CD4-positive, alpha-beta T cell (primary cell): ENCODE measurements around the gene TMC2. TPM values are rescaled to one million over a fixed set of nuclear protein-coding genes. Genes with fewer than 3 reads are reported as not detected.
"Not testable (repeated sequence)": the region's sequence is repeated elsewhere in the genome, so short reads cannot be mapped to it uniquely, and the experiment has no call there.

Source experiments
- ATAC-seq: fragments of 200-7000 bp; cut with Tn5 transposase; one replicate; pipeline ENCODE4 v1.10.0; 2022; ENCODE audit warnings: mild to moderate bottlenecking; ENCODE audit not compliant: poor library complexity
- CTCF ChIA-PET: fragments of 350-600 bp; sonication (Branson Sonifier 250); formaldehyde crosslinking; loops from one replicate; lab custom pipeline; 2021; ENCODE audit warnings: antibody characterized with exemption, inconsistent platforms; lab: Charles Lee
- POLR2A ChIA-PET: fragments of 350-600 bp; sonication (Branson Sonifier 250); formaldehyde crosslinking; loops from one replicate; lab custom pipeline; 2021; ENCODE audit warnings: antibody characterized with exemption, inconsistent platforms; lab: Charles Lee
- DNase-seq, 14 experiments: peaks; one replicate each; pipeline ENCODE4 v3.0.0-alpha.2; 2013 to 2020; ENCODE audit warnings: mixed read lengths in 2 of 14
- H3K27ac ChIP-seq, 2 donors: one replicate each; pipeline versions ENCODE4 v1.5.1 to v1.7.0; 2013; ENCODE audit warnings: low read length in 2 of 2, low read depth in 1 of 2, mild to moderate bottlenecking in 1 of 2
- H3K27me3 ChIP-seq, 2 experiments: 1 replicate in 1 of 2; 2 replicates in 1 of 2; pipeline versions ENCODE4 v1.6.1 to v1.7.0; 2013; ENCODE audit warnings: low read length in 2 of 2, control low read depth in 1 of 2, mild to moderate bottlenecking in 1 of 2, moderate library complexity in 1 of 2; ENCODE audit not compliant: insufficient read depth in 2 of 2, control insufficient read depth in 1 of 2
- H3K36me3 ChIP-seq: one replicate; pipeline ENCODE4 v1.6.1; 2013; ENCODE audit warnings: low read length, control low read depth; ENCODE audit not compliant: insufficient read depth
- H3K4me1 ChIP-seq: one replicate; pipeline ENCODE4 v1.6.1; 2013; ENCODE audit warnings: low read length, control low read depth; ENCODE audit not compliant: insufficient read depth
- H3K4me3 ChIP-seq: one replicate; pipeline ENCODE4 v1.5.1; 2013; ENCODE audit warnings: mild to moderate bottlenecking, low read length, moderate library complexity
- H3K9me3 ChIP-seq, 2 experiments: 1 replicate in 1 of 2; 2 replicates in 1 of 2; pipeline versions ENCODE4 v1.6.1 to v1.7.0; 2013; ENCODE audit warnings: low read length in 2 of 2, mild to moderate bottlenecking in 2 of 2, control low read depth in 1 of 2, moderate library complexity in 1 of 2; ENCODE audit not compliant: control insufficient read depth in 1 of 2, insufficient read depth in 1 of 2
- H3K27ac Mint-ChIP-seq: one replicate; pipeline ENCODE4 v1.8.0; 2020; ENCODE audit warnings: mixed read lengths
- H3K27me3 Mint-ChIP-seq: one replicate; pipeline ENCODE4 v1.8.0; 2021; ENCODE audit warnings: mixed read lengths
- H3K36me3 Mint-ChIP-seq: one replicate; pipeline ENCODE4 v1.8.0; 2021; ENCODE audit warnings: low read depth, mixed read lengths
- H3K4me1 Mint-ChIP-seq: one replicate; pipeline ENCODE4 v1.8.0; 2021; ENCODE audit warnings: low read depth, mixed read lengths
- H3K4me3 Mint-ChIP-seq: one replicate; pipeline ENCODE4 v1.8.0; 2020; ENCODE audit warnings: mild to moderate bottlenecking, mixed read lengths
- H3K9me3 Mint-ChIP-seq: one replicate; pipeline ENCODE4 v1.8.0; 2020; ENCODE audit warnings: mixed read lengths
- CTCF ChIP-seq: fragments of 200-600 bp; IDR thresholded peaks from one replicate; pipeline ENCODE4 v1.8.0; 2022; ENCODE audit warnings: antibody characterized with exemption, mild to moderate bottlenecking
- intact Hi-C, 2 experiments: fragments of 100-400 bp; cut with DNase I in 1 of 2; cut with micrococcal nuclease in 1 of 2; formaldehyde crosslinking; loops; one replicate each; pipeline versions ENCODE4 v1.15.1 to v1.9.0; 2023 to 2025; cut with DNase I, micrococcal nuclease
- total RNA-seq, 174 experiments: library from RNA in 2 of 174; stranded (reverse) in 2 of 174; gene quantifications; one replicate each; pipeline ENCODE4 v1.2.3 and lab custom pipeline; 2021 to 2026

Gene TMC2
- total RNA-seq, 2 experiments from 2014 or later = not detected

- no peaks in the 10 kb centered on the region for H3K9me3 ChIP-seq
- no peak overlapping the region for H3K27ac ChIP-seq
- no peaks in the 10 kb centered on the region for H3K27me3 ChIP-seq
- no peaks in the 10 kb centered on the region for H3K27me3 Mint-ChIP-seq
- H3K4me1 Mint-ChIP-seq = peaks cover 4% of the 10 kb centered on the region
- TF ChIP-seq CTCF = no peak
- no peak overlapping the region for H3K4me3 Mint-ChIP-seq
- no peaks in the 10 kb centered on the region for H3K9me3 Mint-ChIP-seq
- DNase-seq (no peak), ATAC-seq (no peak)
- H3K36me3 ChIP-seq = no peaks in the 10 kb centered on the region
- no peaks in the 10 kb centered on the region for H3K36me3 Mint-ChIP-seq
- peaks cover 9% of the 10 kb centered on the region for H3K4me1 ChIP-seq
- no peak overlapping the region for H3K27ac Mint-ChIP-seq
- ChIA-PET CTCF (no interaction called here), POLR2A (no interaction called here)
- H3K4me3 ChIP-seq = no peak overlapping the region
- intact Hi-C loops = no loop called here
Observed at GRCh38 chr20:2519115-2519809, 17.1 kb upstream of the TMC2 start.

- no peak for TF ChIP-seq CTCF
Observed at GRCh38 chr20:2520617-2521016, 15.8 kb upstream of the TMC2 start.

GRCh38 chr20:2521369-2522305 lies 14.7 kb upstream of the TMC2 start:
- peaks cover 19% of the 10 kb centered on the region for H3K4me1 ChIP-seq
- H3K9me3 ChIP-seq = no peaks in the 10 kb centered on the region
- H3K4me3 ChIP-seq = no peak overlapping the region
- H3K36me3 Mint-ChIP-seq = no peaks in the 10 kb centered on the region
- ChIA-PET POLR2A (interaction anchor here (0.7 to 2.3 kb wide), 5 partner anchors 14 to 230 kb away, joined by 3 to 14 read pairs (median 10); partner anchors contain the start of genes NOP56 and SNRPB), CTCF (interaction anchor here (1.0 to 2.2 kb wide), 9 partner anchors 9 to 130 kb away, joined by 3 to 26 read pairs (median 4); partner anchors contain the start of genes SNRPB and ZNF343)
- no peaks in the 10 kb centered on the region for H3K27me3 Mint-ChIP-seq
- H3K27ac Mint-ChIP-seq = no peak overlapping the region
- intact Hi-C loops = loop anchor here (5.0 to 10.0 kb wide), 6 partner anchors 49 to 353 kb away; partner anchors contain the start of genes IDH3B (in 1 of the 2), NOP56 (in 1 of the 2), PTPRA (in 1 of the 2) and SNRPB (in 1 of the 2)
- DNase-seq (peak in 11 of 14 experiments; percentile 27 to 73 (median 41)), ATAC-seq (no peak)
- H3K36me3 ChIP-seq = no peaks in the 10 kb centered on the region
- peaks cover 15% of the 10 kb centered on the region for H3K4me1 Mint-ChIP-seq
- H3K4me3 Mint-ChIP-seq = no peak overlapping the region
- no peaks in the 10 kb centered on the region for H3K9me3 Mint-ChIP-seq
- H3K27ac ChIP-seq = no peak overlapping the region
- TF ChIP-seq CTCF = peak; percentile 84
- no peaks in the 10 kb centered on the region for H3K27me3 ChIP-seq

More at GRCh38 chr20:2520617-2521016, 15.8 kb upstream of the TMC2 start:
- H3K9me3 ChIP-seq = no peaks in the 10 kb centered on the region
- no peaks in the 10 kb centered on the region for H3K9me3 Mint-ChIP-seq
- H3K36me3 ChIP-seq = no peaks in the 10 kb centered on the region
- H3K4me3 Mint-ChIP-seq = no peak overlapping the region
- ChIA-PET POLR2A (no interaction called here), CTCF (interaction anchor here (2.2 kb wide), 1 partner anchor 12 kb away, joined by 26 read pairs; the partner anchor contains the start of gene ZNF343)
- H3K27ac Mint-ChIP-seq = no peak overlapping the region
- no peak for ATAC-seq
- H3K27me3 Mint-ChIP-seq = no peaks in the 10 kb centered on the region
- peaks cover 14% of the 10 kb centered on the region for H3K4me1 Mint-ChIP-seq
- intact Hi-C loops = loop anchor here (5.0 to 10.0 kb wide), 6 partner anchors 48 to 354 kb away; partner anchors contain the start of genes IDH3B (in 1 of the 2), NOP56 (in 1 of the 2), PTPRA (in 1 of the 2) and SNRPB (in 1 of the 2)
- no peak overlapping the region for H3K27ac ChIP-seq
- H3K4me1 ChIP-seq = peaks cover 19% of the 10 kb centered on the region
- no peak overlapping the region for H3K4me3 ChIP-seq
- no peak for DNase-seq
- H3K27me3 ChIP-seq = no peaks in the 10 kb centered on the region
- no peaks in the 10 kb centered on the region for H3K36me3 Mint-ChIP-seq

GRCh38 chr20:2522826-2523429 lies 13.4 kb upstream of the TMC2 start:
- not testable (repeated sequence) for DNase-seq, H3K27me3 Mint-ChIP-seq
- intact Hi-C loops = loop anchor here (5.0 to 10.0 kb wide), 6 partner anchors 51 to 352 kb away; partner anchors contain the start of genes IDH3B (in 1 of the 2), NOP56 (in 1 of the 2), PTPRA (in 1 of the 2) and SNRPB (in 1 of the 2)

More at GRCh38 chr20:2522826-2523429, 13.4 kb upstream of the TMC2 start:
- not testable (repeated sequence) for H3K4me3 ChIP-seq, H3K27me3 ChIP-seq, H3K36me3 Mint-ChIP-seq, H3K4me3 Mint-ChIP-seq, H3K27ac ChIP-seq, H3K9me3 ChIP-seq, ATAC-seq, H3K9me3 Mint-ChIP-seq, H3K27ac Mint-ChIP-seq, H3K36me3 ChIP-seq
- peaks cover 19% of the 10 kb centered on the region for H3K4me1 ChIP-seq
- H3K4me1 Mint-ChIP-seq = peaks cover 15% of the 10 kb centered on the region
- CTCF ChIA-PET = interaction anchor here (2.0 to 2.3 kb wide), 4 partner anchors 10 to 53 kb away, joined by 16 to 26 read pairs (median 20); partner anchors contain the start of genes SNRPB and ZNF343
- POLR2A ChIA-PET = interaction anchor here (1.6 to 2.3 kb wide), 3 partner anchors 13 to 129 kb away, joined by 6 to 14 read pairs (median 10); partner anchors contain the start of gene NOP56
